GM19438 (cell line): ENCODE data around the gene SERTAD2.

ENCODE experiments used
- ATAC-seq: cut with Tn5 transposase; IDR thresholded peaks from one replicate; pipeline ENCODE4 v1.9.1; 2021; ENCODE audit warnings: low read depth; ENCODE audit not compliant: unreplicated experiment

The SERTAD2 gene

DNA sequence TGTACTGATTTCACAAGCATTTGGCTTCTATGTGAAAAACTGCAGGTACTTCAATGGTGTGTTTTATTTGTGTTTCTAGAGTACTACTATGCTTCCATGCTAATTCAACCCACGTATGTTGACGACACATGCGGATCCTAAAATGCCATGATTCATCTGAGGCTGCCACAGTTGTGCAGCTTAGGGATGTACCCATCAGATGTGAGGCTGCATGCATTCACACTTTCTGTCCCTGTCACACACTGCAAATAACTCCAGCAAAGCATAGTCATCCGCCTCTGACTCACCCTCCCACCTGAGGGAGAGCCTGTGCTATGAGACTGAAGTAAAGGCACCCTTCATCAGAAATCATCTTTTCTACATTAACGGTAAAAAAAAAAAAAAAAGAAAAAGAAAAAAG, 22.1 kb upstream of the SERTAD2 start:
- no peak for ATAC-seq

DNA sequence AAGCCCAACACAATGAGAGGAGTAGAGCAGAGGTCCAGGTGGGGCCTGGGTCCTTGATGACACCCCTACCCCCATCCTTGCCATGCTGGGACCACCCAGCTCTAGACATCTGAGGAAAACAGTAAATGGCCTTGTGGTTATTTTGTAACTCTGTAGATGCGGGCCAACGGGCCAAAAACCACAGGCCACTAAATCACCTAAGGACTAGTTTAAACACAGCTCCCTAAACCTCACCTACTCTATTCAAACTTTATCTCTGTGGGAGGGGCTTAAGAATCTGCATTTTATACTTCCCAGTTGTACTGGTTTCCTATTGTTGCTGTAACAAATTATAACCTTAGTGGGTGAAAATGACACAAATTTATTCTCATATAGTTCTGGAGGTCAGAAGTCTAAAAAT, 19.0 kb upstream of the SERTAD2 start:
- ATAC-seq = no peak

DNA sequence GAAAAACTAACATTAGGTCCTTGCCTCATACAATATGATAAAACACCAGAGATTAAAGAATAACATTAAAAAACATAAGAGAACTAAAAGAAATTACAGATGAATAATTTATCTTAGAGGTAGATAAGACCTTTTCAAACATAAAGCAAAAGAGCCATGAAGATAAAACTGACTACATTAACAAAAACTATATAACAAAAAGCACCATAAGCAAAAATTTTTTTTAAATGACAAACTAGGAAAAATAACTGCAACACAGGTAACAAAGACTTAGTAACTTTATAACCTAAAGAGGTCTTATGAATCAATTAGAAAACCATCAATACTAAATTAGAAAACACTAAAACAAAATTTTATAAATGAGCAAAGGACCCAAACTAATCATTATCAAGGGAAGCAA, 16.3 kb upstream of the SERTAD2 start:
- no peak for ATAC-seq

DNA sequence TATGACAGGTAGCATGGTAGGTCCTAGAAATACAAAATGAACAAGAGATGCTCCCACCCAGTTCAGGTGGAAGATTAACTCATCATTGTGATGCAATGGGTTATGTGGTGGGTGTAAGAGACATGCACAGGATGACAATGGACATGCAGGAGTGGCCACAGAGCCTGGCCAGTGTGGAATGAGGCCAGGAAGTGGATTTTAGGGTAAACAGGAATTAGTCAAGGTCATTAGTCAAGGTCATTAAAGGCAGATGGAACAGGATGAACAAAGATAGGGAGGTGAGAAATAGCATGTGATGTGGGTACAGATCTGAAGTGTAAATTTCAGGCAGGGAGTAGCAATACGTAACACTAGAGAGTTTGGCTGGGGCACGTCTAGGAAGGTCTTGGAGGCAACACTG, 15.6 kb upstream of the SERTAD2 start:
- no peak for ATAC-seq

DNA sequence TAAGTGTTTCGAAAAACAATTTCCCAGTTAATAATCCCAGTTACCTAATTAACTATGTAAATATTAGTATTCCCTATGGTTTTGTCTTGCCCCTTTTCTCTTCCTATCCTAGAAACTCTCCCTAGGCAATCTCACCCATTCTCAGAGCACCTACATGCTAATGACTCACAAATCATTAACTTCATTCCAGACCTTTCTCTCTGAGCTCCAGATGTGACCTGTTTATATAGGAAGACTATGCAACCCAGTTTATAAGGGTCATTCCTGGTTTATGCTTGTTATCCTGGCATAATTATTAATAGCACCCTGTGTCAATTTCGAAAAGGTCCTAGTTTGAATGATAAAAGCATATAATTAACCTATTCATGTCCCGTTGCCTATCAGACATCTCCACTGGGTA, 14.8 kb upstream of the SERTAD2 start:
- no peak for ATAC-seq

DNA sequence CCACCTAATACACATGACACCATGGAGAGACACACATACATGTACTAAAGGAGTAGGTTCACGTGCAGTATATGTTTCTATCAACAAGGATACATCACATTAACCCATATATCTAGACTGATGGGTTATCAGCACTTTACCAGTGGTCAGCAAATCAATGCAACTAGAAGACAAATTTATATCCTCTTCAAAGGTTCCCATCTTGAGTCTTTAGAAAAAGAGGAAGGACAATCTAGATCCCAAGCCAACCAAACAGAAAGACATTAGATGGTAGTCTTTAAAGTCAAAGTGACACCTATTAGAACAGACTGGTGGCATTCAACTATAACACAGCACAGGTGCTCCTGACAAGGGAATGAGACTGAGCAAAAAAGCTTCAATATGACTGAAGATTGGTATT, 13.8 kb upstream of the SERTAD2 start:
- ATAC-seq = no peak

DNA sequence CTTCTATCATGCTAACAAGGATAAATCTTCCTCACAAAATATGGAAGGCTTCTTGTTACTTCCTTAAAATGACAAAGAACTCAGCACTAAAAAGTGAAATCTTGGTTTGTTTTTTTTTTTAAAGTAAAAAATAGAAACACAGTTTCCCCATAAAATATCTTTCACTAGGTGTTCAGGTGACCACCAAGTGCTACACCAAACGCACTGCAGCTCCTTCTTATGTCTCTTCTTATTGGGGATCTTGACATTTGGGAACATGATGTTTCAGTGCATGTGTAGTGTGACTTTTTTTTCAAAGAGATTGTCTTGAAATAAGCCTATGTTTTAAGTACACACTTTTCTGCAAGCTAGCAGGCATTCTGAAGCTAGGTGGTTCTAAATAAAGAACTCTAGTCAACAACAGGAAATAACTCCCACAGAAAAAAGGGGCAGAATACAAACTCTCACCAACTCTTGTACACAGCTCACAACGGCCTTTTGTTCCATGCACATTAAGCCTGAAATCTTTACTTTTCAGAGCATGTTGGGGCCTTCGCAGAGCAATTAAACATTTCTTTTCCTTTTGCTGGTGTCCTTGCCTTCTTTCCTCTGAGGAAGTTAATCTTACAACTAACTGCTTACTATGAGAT, 13.2 kb upstream of the SERTAD2 start:
- peak; percentile 64 for ATAC-seq

DNA sequence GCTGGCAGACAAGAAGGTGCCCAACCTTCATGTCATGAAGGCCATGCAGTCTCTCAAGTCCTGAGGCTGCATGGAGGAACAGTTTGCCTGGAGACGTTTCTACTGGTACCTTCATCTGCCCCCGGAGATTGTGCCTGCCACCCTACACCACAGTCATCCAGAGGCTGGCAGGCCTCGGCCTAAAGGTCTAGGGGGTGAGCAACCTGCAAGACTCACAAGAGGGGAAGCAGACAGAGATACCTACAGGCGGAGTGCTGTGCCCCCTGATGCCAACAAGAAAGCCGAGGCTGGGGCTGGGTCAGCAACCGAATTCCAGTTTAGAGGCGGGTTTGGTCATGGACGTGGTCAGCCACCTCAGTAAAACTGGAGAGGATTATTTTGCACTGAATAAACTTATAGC, 12.0 kb upstream of the SERTAD2 start:
- no peak for ATAC-seq

DNA sequence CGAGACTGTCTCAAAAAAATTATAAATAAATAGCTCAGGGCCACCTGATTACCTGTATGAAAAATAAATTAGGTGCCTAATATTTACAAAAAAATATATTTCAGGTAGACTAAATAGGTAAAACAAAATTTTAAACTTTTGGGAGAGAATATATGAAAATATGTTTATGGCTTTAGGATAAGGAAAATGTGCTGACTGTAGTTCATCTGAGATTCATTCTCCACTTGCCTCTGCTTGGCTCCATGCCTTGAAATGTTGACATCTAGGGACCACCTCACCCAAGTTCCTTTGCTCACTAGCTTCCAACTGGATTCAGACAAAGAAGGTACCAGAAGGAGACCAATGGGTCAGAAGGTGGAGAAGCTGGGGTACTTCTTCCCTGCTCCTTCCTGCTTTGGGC, 9.7 kb upstream of the SERTAD2 start:
- ATAC-seq = no peak

DNA sequence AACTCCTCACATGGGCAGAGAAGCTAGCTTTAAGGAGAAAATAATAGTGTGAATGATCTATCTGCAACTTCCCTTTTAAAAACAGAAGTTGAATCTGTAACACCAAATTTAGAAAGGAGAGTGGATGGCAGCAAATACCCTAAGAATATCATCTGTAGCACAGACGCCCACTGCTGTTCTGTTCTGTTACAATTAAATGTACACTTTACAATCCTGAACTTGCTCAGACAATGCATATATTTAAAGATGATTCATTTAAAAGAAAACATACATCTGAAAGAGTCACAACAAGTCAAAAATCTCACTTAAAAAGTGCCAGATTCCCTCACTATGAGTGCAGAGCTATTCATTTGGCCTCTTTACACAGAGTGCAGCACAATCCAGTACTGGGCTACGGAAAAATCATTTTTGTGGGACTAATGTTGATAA, 8.0 kb upstream of the SERTAD2 start:
- no peak for ATAC-seq

DNA sequence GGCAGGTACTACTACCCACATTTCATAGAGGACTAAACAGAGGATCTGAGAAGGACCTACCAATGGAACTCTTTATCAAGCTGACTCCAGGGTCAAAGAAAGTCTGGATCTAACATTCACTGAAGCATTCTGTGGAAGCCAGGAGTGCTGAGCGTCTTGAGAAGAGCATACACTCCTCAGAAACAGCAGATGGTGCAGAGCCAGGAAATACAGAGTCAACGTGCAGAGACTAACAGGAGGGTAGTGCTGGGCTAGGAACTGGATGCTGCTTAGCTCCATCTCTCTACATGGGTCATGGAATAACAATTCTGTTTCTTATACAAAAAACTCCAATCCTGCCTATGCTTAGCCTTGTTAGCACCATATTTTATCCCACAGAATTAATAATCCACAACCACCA, 5.5 kb upstream of the SERTAD2 start:
- no peak for ATAC-seq

DNA sequence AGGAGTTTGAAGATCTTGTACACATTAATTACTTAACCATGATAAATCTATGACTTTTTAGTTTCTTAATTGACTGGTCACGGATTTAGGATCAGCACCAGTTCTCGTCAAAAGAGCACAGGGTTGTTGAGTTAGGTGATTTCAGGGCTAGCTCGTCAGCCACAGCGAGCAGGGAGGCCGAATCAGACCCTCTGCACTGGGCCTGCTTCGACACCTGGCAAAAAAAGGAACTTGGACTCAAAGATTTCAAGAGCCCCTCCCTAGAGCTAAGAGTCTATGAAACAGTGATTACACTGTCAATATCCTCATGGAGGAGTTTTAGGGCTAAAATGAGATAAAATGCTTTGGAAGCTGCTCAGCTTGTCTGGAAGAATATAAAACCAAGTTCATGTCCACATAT, 4.6 kb upstream of the SERTAD2 start:
- ATAC-seq = no peak

DNA sequence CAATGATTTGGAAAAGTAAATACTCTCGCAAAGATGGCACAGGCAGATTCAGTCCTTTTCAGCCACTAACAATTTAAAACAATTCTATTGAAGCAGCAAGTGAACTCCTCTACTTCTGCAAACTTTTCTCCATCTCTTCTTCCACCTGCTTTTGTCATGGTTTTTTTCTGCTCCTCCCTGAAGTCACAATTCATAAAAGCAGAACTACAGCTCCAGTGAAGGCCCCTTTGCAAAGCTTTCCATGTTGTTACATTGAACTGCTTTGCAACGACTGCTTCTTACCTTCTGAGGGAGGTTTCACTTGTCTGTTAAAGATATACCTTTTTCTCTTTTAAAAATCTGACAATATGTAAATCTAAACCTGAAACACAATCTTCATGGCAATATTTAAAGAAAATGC, 3.7 kb upstream of the SERTAD2 start:
- no peak for ATAC-seq

DNA sequence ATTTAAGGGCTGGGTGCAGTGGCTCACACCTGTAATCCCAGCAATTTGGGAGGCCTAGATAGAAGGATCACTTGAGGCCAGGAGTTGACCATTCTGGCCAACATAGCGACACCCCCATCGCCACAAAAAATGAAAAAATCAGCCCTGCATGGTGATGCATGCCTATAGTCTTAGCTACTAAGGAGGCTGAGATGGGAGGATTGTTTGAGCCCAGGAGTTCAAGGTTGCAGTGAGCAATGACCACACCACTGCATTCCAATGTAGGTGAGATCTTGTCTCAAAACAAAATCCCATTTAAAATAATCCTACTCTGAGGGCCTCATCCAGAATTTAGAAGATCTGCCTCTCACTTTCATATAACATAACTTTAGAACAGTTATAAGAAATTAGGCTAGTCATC, 2.7 kb upstream of the SERTAD2 start:
- ATAC-seq = no peak

DNA sequence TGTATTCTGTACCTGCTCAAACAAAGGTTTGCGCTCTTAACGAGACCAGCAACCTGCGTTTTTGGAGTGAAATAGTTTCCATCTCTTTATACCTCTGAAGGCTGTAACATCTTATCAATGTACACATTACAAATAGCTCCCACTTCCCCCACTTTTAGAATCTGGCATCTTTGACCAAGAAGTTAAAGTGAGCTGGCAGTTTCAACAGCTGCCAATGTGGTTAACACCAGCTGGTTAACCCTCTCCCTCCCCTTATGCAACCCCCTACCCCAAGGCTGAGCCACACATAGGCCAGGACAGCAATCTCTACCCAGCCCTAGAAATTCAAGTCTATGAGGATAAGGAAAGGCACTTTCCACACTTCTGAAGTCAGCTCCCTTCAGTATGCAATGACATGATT, 2.2 kb upstream of the SERTAD2 start:
- no peak for ATAC-seq

DNA sequence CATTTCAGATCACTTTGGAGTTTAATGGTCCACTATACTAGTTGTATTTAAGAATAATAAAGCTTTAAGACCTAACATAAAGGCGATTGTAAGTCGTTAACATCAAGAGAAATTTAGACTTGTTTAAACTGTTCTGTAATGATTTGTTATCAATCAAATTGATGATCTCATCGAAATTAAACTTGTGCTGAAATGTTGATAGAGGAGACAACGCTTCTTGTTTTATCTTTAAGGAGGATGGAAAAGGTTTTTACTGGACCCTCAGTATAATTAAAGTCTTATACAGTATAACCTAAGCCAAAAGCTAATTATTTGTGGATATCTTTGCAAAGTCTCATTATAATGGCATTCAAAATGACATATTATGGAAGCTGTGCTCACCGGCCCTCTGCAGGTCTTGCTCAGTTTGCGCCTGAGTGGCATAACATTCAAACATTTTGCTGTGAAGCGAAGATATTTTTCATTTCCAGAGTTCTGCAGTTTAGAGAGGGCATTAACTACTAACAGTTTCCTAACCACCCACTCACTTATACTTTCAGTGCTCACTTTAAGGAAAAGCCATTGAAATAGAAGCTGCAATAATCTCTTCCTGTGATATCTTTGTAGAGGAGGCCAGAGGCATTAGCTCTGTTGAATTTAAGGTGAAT, 1.4 kb upstream of the SERTAD2 start:
- ATAC-seq = no peak

DNA sequence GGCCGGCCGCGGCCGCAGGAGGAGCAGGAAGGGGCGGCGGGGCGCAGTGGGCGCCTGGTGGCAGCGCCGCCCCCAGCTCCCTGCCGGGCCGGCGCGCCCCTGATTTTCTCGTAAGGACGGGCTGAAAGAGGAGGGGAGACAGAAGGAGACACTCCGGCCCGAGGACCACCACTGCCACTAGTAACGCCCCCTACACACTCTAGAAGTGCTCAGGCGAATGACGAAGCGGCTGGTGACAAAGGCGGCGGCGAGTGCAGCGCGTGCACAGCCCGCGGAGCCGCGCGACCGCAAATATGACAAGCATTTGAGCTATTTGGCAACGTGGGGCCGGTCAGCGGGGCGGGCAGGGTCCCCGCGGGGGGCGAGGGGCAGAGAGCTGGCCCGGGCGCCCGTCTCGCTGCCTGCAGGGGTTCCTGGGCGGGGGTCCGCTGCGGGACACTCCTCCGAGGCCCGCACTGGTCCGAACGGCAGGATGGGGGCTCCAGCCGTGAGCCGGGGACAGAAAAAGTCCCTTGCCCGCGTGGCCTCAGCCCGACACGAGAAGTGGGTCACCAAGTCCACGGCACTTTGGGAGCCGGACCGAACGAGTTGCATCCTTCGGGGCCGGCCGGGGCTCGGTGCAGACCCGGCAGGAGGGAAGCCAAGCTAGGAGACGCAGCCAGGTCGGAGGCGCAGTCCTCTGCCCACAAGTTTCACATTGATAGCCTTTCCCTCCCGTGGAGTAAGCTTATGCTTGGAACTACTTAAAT, 524 bp upstream of the SERTAD2 start:
- peak; percentile 35 for ATAC-seq

DNA sequence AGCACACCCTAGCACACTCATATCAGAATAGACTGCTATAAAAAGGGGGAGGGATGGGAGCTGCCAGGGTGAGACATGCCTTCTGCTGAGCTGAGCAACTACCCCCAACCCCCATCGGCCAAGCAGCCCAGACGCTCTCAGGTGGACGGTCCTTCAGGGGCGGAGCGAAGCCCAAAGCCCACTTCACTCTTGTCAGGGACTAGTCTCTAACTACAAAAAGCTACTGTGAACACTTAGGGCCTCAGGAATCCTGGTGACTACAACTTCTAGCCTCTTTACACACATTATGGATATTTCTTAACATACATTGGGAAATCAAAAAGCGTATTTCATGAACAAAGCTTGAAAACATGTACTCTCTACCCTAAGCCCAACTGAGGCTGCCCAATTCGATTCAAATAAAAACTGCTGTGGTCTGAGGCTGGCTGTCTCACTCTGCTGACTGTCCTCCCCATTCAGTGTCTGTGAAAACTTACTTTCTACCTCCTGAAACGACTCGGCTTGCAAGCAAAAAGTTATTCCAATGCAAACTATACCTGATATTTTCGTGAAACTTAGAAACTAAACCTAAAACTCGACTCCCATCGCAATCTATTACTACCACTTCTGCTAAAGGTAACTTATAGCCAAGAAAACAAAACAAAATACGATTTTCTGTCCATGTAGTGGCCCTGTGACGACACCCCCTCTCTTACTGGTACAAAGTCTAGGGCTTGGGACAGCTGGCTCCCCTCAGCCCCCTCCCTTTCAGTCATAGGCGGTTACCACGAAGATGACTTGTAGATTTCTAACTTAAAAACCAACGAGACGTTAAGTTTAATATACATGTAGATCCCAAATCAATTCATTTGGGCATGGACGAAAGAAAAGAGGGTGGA, 1.2 kb downstream of the SERTAD2 start:
- no peak for ATAC-seq

DNA sequence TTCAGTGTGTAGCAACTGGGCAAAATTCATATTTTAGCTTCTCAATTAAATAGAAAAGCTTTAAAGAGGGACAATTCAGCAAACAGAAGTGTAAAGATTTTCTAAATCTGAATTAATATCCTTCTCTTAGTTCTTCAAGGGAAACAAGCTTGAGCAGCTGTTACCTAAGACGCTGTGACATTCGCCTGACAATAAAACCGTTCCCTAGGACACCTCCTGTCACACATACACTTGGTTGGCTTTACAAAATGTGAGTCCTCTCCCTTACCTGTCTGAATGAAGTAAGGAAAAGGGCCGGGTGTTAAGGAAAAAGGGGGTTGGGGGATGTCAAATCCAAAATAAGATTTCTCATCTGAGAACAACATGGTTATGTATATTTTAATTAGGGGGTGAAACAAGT, 2.1 kb downstream of the SERTAD2 start:
- ATAC-seq = no peak

DNA sequence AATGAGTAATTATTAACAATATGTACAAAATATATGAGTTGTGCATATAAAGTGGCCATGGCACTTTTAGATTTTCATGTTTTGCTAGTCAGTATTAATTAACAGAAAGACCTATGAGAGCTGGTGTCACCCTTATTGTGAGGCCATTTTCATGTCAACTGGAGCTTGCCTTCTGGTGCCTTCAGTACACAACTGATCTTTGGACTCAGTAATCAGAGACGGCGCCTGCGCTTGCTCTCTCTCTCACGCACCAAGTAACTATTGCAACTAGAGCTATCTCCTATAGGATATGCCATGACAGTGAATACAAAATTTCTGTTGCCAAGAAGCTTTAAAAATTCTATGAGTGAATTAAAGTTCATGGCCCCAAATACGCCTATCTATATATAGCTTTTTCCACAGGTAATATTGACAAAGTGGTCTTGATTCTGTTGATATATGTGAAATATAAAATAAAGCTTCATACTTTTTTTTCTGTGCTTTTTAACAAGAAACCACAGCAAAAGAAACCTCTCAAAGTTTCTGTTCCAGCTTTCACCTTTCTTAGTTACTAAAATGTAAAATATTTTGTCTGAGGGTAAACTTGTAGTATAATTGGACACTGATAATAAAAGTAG, 2.9 kb downstream of the SERTAD2 start:
- no peak for ATAC-seq

DNA sequence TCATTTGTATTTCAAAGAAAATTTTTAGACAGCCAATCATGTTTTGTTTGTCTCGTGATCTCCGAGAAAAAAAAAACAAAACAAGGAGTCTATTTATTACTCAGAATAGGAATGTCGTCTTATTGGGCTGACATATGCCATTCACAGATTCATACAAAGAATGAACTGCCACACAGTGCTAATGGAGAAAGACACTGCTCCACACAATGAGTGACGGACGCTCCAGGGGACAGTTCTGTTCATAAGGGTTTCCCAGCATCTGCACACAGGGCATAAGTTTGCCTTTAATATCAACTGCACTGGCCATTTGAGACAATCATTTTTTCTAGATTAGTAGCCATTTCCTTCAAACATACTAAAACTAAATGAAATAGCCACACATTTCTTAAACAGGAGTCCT, 3.4 kb downstream of the SERTAD2 start:
- no peak for ATAC-seq
